ENCODE measurements around the gene LRIG2.

Gene LRIG2

GRCh38 chr1:113178522-113178921 is 105.5 kb downstream of the LRIG2 start:
- Histone ChIP-seq H2AFZ (ENCODE audit: low read depth, low read length) (no peak overlapping the region), H4K20me1 (ENCODE audit: insufficient read depth, low read length) (no peaks in the 10 kb centered on the region), H3K4me2 (ENCODE audit: low read length) (peak overlapping the region; percentile 41), H3K9me3 (ENCODE audit: insufficient read depth, low read length) (no peaks in the 10 kb centered on the region; the same call in 1 of the 2 replicates), H3K4me1 (ENCODE audit: low read length) (peaks cover 36% of the 10 kb centered on the region), H3K79me2 (ENCODE audit: low read length) (no peaks in the 10 kb centered on the region), H3K36me3 (replicated peaks; ENCODE audit: low read depth, low read length) (no peaks in the 10 kb centered on the region), H3K27ac (ENCODE audit: low read length) (peak overlapping the region; percentile 51), H3K4me3 (ENCODE audit: low read length) (no peak overlapping the region), H3K27me3 (ENCODE audit: low read depth, low read length) (no peaks in the 10 kb centered on the region), H3K9ac (ENCODE audit: low read length) (peak overlapping the region; percentile 37; the same call in 1 of the 2 replicates)
- TF ChIP-seq CTCF (IDR thresholded peaks at IDR 0.05; ENCODE audit: low read depth, low read length) (peak; percentile 31; the same call in 1 of the 2 replicates), EZH2phosphoT487 (IDR thresholded peaks at IDR 0.05; ENCODE audit: low read depth) (no peak)
